NOMO-1 (cell line): ENCODE measurements around the gene ADARB1.

Experiments used
- DNase-seq, 2 experiments: peaks; one replicate each; lab custom pipeline; 2025; ENCODE audit not compliant: unreplicated experiment in 2 of 2; lab: John Stamatoyannopoulos, UW

Gene ADARB1

DNA sequence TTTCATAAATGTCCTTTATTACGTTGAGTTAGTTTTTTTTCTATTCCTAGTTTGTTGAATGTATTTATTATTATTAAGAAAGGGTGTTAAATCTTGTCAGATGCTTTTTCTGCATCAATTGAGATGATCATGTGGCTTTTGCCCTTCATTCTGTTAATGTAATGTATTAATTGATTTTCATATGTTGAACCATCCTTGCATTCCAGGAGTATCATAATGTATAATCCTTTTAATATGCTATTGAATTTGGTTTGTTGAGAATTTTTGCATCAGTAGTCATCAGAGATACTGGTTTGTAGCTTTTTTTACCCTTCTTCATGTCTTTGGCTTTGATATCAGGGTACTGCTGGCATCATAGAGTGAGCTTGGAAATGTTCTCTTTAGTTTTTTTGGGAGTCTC, 113.3 kb downstream of the ADARB1 start:
- no peak for DNase-seq

GRCh38 chr21:45190013-45190412, 115.6 kb downstream of the ADARB1 start:
- no peak for DNase-seq

GRCh38 chr21:45192332-45192731, 118.0 kb downstream of the ADARB1 start:
- DNase-seq, result no peak

- DNase-seq, result no peak
Observed at GRCh38 chr21:45196620-45197019, 122.2 kb downstream of the ADARB1 start.

DNA sequence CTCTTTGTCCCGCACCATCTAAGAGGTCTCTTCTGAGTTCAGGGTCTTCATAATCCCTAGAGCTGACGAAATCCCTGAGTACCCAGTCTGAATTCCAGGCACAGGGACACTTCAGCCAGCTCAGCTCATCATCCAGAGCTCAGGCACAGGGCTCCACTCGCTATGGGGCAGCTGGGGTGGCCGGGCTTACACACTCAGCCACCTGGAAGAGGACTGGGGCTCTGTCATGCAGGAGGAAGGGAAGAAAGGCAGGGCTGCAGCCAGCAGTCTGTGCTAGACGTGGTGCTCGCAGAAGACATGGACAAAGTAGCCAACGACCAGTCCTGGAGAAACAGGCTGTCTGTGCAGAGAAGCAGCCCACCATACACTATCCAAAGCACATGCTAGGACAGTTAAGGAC, 124.8 kb downstream of the ADARB1 start:
- no peak for DNase-seq

DNA sequence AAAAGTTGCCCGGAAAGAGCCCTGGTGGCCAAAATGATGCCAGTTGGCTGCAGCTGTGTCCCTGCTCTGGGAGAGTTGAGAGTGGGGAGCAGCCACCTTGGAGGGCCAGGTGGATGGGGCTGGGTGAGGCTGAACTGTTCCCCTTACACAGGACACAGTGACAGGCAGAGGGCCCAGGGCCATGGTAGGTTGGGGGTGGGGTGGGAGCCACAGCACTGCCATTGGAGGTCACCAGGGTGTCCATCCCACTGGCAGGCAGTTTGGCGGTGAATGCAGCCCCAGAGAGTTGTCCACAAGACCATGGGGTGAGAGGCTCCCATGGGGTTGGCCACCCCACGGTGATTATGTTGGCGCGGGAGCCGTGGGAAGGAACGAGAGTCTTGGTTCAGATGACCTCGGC, 125.7 kb downstream of the ADARB1 start:
- DNase-seq, result no peak

GRCh38 chr21:45200581-45201296, 126.4 kb downstream of the ADARB1 start:
- no peak for DNase-seq

- DNase-seq, result no peak
Observed at GRCh38 chr21:45202344-45202743, 128.0 kb downstream of the ADARB1 start.

- no peak for DNase-seq
Observed at GRCh38 chr21:45202889-45203288, 128.5 kb downstream of the ADARB1 start.

DNA sequence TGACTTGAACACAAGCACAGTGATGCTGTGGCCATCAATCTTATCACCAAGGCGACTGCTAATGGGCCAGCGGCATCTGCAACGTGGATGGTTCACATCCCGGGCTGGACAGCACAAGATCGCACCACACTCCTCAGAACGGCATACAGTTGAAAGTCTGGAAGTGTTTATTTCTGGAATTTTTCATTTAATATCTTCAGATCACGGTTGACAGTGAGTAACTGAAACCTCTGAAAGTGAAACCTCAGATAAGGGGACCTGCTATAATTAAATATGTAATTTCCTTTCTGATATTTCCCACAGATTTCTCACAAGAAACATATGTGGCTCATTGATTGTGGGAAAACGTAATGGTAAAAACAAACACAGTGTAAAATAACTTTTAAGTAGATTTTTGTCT, 129.6 kb downstream of the ADARB1 start:
- no peak for DNase-seq

DNA sequence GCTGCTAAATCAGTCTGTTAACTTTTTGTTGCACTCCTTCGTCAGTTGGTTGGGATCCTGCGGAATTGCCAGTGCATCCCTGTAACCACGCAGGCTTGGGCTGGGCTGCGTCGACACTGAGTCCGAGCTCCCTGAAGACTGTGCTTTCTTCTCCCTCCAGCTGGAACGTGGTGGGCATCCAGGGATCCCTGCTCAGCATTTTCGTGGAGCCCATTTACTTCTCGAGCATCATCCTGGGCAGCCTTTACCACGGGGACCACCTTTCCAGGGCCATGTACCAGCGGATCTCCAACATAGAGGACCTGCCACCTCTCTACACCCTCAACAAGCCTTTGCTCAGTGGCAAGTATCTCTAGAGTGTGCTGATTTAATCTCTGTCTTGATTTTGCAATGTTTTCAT, 130.0 kb downstream of the ADARB1 start:
- DNase-seq, result no peak

GRCh38 chr21:45207839-45208626, 133.7 kb downstream of the ADARB1 start:
- no peak for DNase-seq

GRCh38 chr21:45208627-45208951, 134.2 kb downstream of the ADARB1 start:
- no peak for DNase-seq

DNA sequence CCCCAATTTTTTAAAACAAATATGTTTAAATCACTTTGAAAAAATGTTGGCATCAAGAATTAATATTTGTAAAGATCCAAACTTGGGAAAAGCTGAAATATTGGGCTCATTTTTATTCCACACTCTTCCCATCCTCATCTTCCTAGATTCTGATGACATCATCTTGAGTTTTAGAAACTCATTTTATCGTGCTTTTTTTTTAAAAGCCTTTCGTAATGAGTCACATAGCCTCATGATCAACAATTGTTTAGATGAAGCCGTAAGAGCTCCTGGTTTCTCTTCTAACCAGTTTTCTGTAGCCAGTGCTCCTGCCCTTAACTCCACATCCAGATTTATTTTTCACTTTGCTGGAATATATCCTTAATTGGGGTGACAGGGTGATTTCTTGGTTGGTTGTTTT, 134.7 kb downstream of the ADARB1 start:
- DNase-seq, result no peak

GRCh38 chr21:45209685-45210284, 135.4 kb downstream of the ADARB1 start:
- peak; percentile 67 to 81 for DNase-seq

DNA sequence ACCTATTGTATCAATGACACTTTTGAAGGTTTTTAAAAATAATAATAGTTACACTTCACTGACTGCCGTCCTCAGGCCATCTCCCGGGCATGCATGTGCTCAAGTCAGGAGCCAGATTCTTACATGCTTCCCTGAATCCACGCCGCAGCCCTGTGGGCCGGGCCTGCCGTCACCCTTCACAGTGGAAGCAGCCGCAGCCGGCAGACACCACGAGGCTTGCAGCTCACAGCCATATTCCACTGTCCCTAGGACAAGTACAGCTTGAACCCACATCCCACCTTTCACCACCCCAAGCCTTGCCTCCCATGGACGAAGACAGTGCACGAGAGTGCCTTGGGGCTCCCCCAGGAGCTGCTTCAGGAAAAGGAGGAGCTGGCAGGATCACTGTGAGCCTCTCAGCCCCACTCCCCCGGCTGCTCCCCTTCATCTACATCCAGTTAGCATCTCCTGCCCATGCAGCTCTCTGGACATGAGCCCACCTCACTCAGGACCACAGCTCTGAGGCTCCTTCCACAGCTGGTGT, 136.1 kb downstream of the ADARB1 start:
- no peak for DNase-seq

DNA sequence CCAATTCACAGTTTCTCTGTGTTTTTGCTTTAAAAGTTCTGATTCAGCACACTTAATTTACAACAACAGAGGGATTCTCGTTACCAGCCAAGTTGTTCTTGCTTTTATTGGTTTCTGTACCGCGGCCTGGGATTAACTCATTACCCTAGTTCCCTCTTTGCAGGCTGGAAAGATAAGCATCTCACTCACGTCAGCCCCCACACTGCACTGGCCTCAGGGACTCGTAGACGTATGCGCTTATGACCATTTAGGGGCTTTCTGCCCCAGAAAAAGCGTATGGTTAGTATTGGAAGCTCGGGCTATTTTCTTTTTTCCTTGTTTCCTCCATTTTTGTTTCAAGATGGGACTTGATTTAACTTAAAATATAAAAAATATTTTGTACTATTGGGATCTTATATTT, 137.3 kb downstream of the ADARB1 start:
- no peak for DNase-seq

DNA sequence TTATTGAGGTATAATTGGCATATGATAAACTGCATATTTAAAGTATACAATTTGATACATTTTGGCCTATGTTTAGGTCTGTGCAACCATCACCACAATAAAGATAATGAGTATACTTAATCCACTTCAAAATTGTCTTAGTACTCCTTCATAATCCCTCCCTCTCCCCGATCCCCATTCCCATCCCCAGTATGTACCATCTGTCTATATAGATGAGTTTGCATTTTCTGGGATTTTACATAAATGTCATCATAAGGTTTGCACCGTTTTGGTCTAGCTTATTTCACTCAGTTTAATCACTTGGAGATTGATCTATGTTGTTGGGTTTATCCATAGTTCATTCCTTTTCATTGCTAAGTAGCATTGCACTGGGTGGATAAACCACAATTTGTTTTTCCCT, 139.0 kb downstream of the ADARB1 start:
- DNase-seq, result no peak

GRCh38 chr21:45215213-45215612, 140.8 kb downstream of the ADARB1 start:
- DNase-seq, result no peak

- no peak for DNase-seq
Observed at GRCh38 chr21:45217010-45217409, 142.6 kb downstream of the ADARB1 start.

DNA sequence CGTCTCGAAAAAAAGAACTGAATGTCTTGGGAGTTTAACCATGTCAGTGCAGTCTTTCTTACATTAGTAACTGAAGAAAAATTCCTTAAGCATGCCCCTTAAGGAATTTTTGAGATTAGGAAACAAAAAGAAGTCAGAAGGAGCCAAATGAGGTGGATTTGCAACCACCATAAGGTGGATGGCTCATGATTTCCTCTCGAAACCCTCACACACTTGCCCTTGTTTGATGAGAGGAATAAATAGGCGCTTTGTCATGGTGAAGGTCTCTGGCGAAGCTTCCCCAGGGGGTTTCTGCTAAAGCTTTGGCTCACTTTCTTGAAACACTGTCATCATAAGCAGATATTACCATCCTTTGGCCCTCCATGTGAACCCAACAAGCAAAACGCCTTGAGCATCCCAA, 145.1 kb downstream of the ADARB1 start:
- no peak for DNase-seq

DNA sequence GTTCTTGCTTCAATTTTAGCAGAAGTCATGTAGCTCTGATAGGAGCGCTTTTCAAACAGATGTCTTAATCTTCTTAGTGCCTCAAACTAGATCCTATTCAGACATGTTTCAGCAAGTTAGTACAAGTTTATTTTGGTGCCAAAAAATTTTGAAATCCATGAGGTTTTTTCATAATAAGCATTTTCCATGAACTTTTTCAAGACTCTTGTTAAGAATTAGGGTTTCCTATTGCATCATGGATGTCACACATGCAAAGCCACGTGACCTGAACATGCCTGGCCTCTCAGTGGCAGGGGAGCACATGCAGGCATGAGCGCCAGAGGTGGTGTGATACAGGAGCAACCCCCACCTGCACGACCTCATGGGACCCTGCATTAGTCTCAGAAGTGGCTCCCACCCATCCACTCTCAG, 145.7 kb downstream of the ADARB1 start:
- no peak for DNase-seq
